K562 treated with DMSO at 1 percent for 48 hours (cell line): ENCODE measurements around the gene AKT1S1. TPM values are rescaled to one million over a fixed set of nuclear protein-coding genes. Genes with fewer than 3 reads are reported as not detected.

Experiments used
- total RNA-seq: library from RNA; unstranded; fragments of 300-600 nt; gene quantifications from 2 replicates; pipeline ENCODE4 v1.2.3, GENCODE V29; 2022; ENCODE audit warnings: low replicate concordance; ENCODE audit errors: extremely low read depth

AKT1S1 gene
- total RNA-seq: not detected in 2 replicates

GRCh38 chr19:49877020-49877878, at the start of gene AKT1S1, which contains the start of gene TBC1D17:
AKT1S1 (minus strand) TSS chr19:49877355; CDS start chr19:49873295, 4,060 bp downstream.
TBC1D17 (plus strand) TSS chr19:49877702; CDS start chr19:49877724, 22 bp downstream.

GRCh38 chr19:49896863-49897621, 19.9 kb upstream of the AKT1S1 start, which contains the start of gene IL4I1:
IL4I1 (minus strand) TSS chr19:49896887; CDS start chr19:49896160, 727 bp downstream.

GRCh38 chr19:49866933-49867782, 10.0 kb downstream of the AKT1S1 start, which contains the start of gene PNKP:
PNKP (minus strand) TSS chr19:49867576; CDS start chr19:49867204, 372 bp downstream.

GRCh38 chr19:49850487-49851342, 26.4 kb downstream of the AKT1S1 start, which contains the start of gene PTOV1:
PTOV1 (plus strand) TSS chr19:49851159.

Other genes with a start within 250 kb of the AKT1S1 start
- gene RRAS, start 237.2 kb downstream of the AKT1S1 start, total RNA-seq: not detected in 2 replicates
- not detected in 2 replicates for gene SCAF1, start 235.1 kb downstream of the AKT1S1 start, total RNA-seq
- not detected in 2 replicates for gene IRF3, start 211.5 kb downstream of the AKT1S1 start, total RNA-seq
- not detected in 2 replicates for gene BCL2L12, start 211.4 kb downstream of the AKT1S1 start, total RNA-seq
- gene PRMT1, start 200.1 kb downstream of the AKT1S1 start, total RNA-seq: not detected in 2 replicates
- gene ADM5, start 187.8 kb downstream of the AKT1S1 start, total RNA-seq: not detected in 2 replicates
- not detected in 2 replicates for gene CPT1C, start 186.2 kb downstream of the AKT1S1 start, total RNA-seq
- gene TSKS, start 114.0 kb downstream of the AKT1S1 start, total RNA-seq: not detected in 2 replicates
- gene AP2A1, start 110.4 kb downstream of the AKT1S1 start, total RNA-seq: 113 TPM in 1 of 2 replicates, not detected in the other
- gene FUZ, start 64.1 kb downstream of the AKT1S1 start, total RNA-seq: not detected in 2 replicates
- not detected in 2 replicates for gene MED25, start 59.1 kb downstream of the AKT1S1 start, total RNA-seq
- gene PTOV1, start 26.2 kb downstream of the AKT1S1 start, total RNA-seq: not detected in 2 replicates
- gene PNKP, start 9.8 kb downstream of the AKT1S1 start, total RNA-seq: not detected in 2 replicates
- not detected in 2 replicates for gene TBC1D17, start 347 bp upstream of the AKT1S1 start, total RNA-seq
- not detected in 2 replicates for gene IL4I1, start 19.5 kb upstream of the AKT1S1 start, total RNA-seq
- 1,304 TPM in 1 of 2 replicates, not detected in the other for gene ATF5, start 51.9 kb upstream of the AKT1S1 start, total RNA-seq
- not detected in 2 replicates for gene NUP62, start 52.1 kb upstream of the AKT1S1 start, total RNA-seq
- gene SIGLEC11, start 83.8 kb upstream of the AKT1S1 start, total RNA-seq: not detected in 2 replicates
- not detected in 2 replicates for gene VRK3, start 148.0 kb upstream of the AKT1S1 start, total RNA-seq
- gene ZNF473, start 148.7 kb upstream of the AKT1S1 start, total RNA-seq: not detected in 2 replicates